Erythroblast (primary cell): ENCODE results near the gene RNF44.

Experiments used
- GATA1 ChIP-seq: IDR thresholded peaks from 2 replicates; pipeline ENCODE4 v1.6.1; 2011; ENCODE audit warnings: low read depth, mild to moderate bottlenecking, control low read depth, low read length, moderate library complexity
- POLR2A ChIP-seq: IDR thresholded peaks from 2 replicates; pipeline ENCODE4 v1.6.1; 2011; ENCODE audit warnings: mild to moderate bottlenecking, low read length

- TF ChIP-seq POLR2A = no peak
- no peak for TF ChIP-seq GATA1
Measured at GRCh38 chr5:176490301-176490700, 46.9 kb downstream of the RNF44 start.
